CD4-positive, CD25-positive, alpha-beta regulatory T cell (primary cell): ENCODE measurements around the gene IL36G. TPM values are rescaled to one million over a fixed set of nuclear protein-coding genes. Genes with fewer than 3 reads are reported as not detected.
A peak's percentile ranks its signal among the peaks of the same experiment; 100 is the strongest.
"Not testable (repeated sequence)": the region's sequence is repeated elsewhere in the genome, so short reads cannot be mapped to it uniquely, and the experiment has no call there.

Source experiments
- ATAC-seq, 2 donors: fragments of 150-1000 bp; cut with Tn5 transposase; one replicate each; pipeline ENCODE4 v1.10.0; 2021; ENCODE audit warnings: low read depth in 2 of 2, moderate number of reproducible peaks in 2 of 2, moderate library complexity in 1 of 2
- DNase-seq, 3 donors: peaks; one replicate each; pipeline versions ENCODE4 v3.0.0 to v3.0.0-alpha.2; 2012 to 2022; ENCODE audit warnings: mixed read lengths in 1 of 3
- H3K27ac ChIP-seq: one replicate; pipeline ENCODE4 v1.7.0; 2013; ENCODE audit warnings: mild to moderate bottlenecking, low read length; ENCODE audit not compliant: insufficient read depth, poor library complexity, severe bottlenecking
- H3K27me3 ChIP-seq: one replicate; pipeline ENCODE4 v1.7.0; 2013; ENCODE audit warnings: low read length; ENCODE audit not compliant: control insufficient read depth, insufficient read depth
- H3K36me3 ChIP-seq: one replicate; pipeline ENCODE4 v1.7.0; 2013; ENCODE audit warnings: mild to moderate bottlenecking, low read length, moderate library complexity; ENCODE audit not compliant: control insufficient read depth, insufficient read depth
- H3K4me1 ChIP-seq: 2 replicates; pipeline ENCODE4 v1.7.0; 2013; ENCODE audit warnings: mild to moderate bottlenecking, low read length; ENCODE audit not compliant: insufficient read depth, control insufficient read depth, poor library complexity, severe bottlenecking
- H3K4me3 ChIP-seq: one replicate; pipeline ENCODE4 v1.7.0; 2013; ENCODE audit warnings: low read depth, mild to moderate bottlenecking, low read length, moderate library complexity
- H3K9me3 ChIP-seq, 2 experiments: 1 replicate in 1 of 2; 2 replicates in 1 of 2; pipeline ENCODE4 v1.7.0; 2013; ENCODE audit warnings: low read length in 2 of 2, mild to moderate bottlenecking in 1 of 2, moderate library complexity in 1 of 2; ENCODE audit not compliant: control insufficient read depth in 2 of 2
- H3K27ac Mint-ChIP-seq, 3 donors: one replicate each; pipeline ENCODE4 v1.8.0; 2020 to 2022; ENCODE audit warnings: mild to moderate bottlenecking in 3 of 3, mixed read lengths in 3 of 3, moderate library complexity in 2 of 3
- H3K27me3 Mint-ChIP-seq: one replicate; pipeline ENCODE4 v1.8.0; 2022; ENCODE audit warnings: mild to moderate bottlenecking, mixed read lengths
- H3K36me3 Mint-ChIP-seq: one replicate; pipeline ENCODE4 v1.8.0; 2020; ENCODE audit warnings: mixed read lengths
- H3K4me1 Mint-ChIP-seq, 4 donors: one replicate each; pipeline ENCODE4 v1.8.0; 2020 to 2022; ENCODE audit warnings: mixed read lengths in 4 of 4, mild to moderate bottlenecking in 1 of 4
- H3K4me3 Mint-ChIP-seq, 4 donors: one replicate each; pipeline ENCODE4 v1.8.0; 2020 to 2022; ENCODE audit warnings: mild to moderate bottlenecking in 4 of 4, mixed read lengths in 4 of 4, moderate library complexity in 3 of 4
- H3K9me3 Mint-ChIP-seq, 7 donors: one replicate each; pipeline ENCODE4 v1.8.0; 2020 to 2022; ENCODE audit warnings: mixed read lengths in 7 of 7, mild to moderate bottlenecking in 3 of 7, moderate library complexity in 2 of 7
- polyA plus RNA-seq, 4 donors: library from polyadenylated mRNA; unstranded; fragments of 300-500 nt; fragmentation: Illumina TruSeq; gene quantifications; one replicate each; pipeline ENCODE4 v1.2.3, GENCODE V29; 2021
- total RNA-seq: library from RNA; stranded (reverse); gene quantifications from one replicate; pipeline ENCODE4 v1.2.3, GENCODE V29; 2022

IL36G gene
- total RNA-seq = not detected
- polyA plus RNA-seq = not detected

DNA sequence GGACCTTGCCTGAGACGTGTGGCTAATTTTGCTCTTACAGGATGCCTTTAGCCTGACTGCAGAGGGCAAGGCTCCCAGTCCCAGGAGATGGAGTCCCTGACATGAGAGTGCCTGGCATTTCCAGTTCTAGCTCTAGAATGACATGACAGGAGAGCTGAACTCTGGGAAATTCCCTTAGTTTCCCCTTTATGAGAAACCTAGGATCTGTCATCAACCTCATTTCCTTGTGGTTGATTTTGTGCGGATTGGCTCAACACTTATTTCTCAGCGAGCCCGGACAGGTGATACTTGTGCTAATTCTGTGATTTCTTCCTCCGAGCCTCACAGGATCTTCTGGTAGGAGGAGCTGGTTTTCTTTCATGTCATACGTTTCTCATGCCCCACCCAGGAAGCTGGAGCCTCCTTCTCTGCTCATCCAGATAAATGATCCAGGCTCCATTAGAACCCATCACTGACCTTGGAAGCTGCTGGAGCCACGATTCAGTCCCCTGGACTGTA is at the start of gene IL36G:
TSS of gene IL36G (plus strand) at position 448 of the 498 bp plus-strand sequence. CDS start 633 bp downstream, outside the sequence.
- H3K4me1 ChIP-seq = peaks cover 4% of the 10 kb centered on the region
- no peaks in the 10 kb centered on the region for H3K9me3 Mint-ChIP-seq
- peak within 1 kb of the TSS in 1 of 3 donors; percentile 28 for H3K27ac Mint-ChIP-seq
- no peak within 1 kb of the TSS for H3K4me3 ChIP-seq
- H3K36me3 ChIP-seq = no peaks in the 10 kb centered on the region
- peaks cover 3% of the 10 kb centered on the region for H3K27me3 Mint-ChIP-seq
- DNase-seq = no peak
- H3K4me1 Mint-ChIP-seq = peaks cover 4 to 30% (median 12%) of the 10 kb centered on the region in 4 donors
- no peak within 1 kb of the TSS for H3K4me3 Mint-ChIP-seq
- no peak within 1 kb of the TSS for H3K27ac ChIP-seq
- H3K36me3 Mint-ChIP-seq = no peaks in the 10 kb centered on the region
- ATAC-seq = no peak
- H3K27me3 ChIP-seq = peaks cover 2% of the 10 kb centered on the region
- no peaks in the 10 kb centered on the region for H3K9me3 ChIP-seq

DNA sequence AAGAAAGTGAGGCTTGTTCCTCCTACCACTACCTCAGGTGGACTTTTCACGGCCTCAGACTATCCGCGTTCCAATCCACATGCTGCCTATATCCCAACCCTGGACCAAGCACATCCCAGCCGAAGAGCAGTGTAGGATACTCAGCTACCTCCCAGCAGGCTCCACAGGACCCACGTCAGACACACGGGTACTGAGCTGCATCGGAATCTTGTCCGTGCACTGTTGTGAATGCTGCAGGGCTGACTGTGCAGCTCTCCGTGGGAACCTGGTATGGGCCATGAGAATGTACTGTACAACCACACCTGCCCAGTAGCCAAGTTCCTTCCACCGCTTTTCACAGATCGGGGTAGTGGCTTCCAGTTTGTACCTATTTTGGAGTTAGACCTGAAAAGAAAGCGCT is 44.5 kb upstream of the IL36G start:
- no peaks in the 10 kb centered on the region for H3K36me3 Mint-ChIP-seq
- H3K36me3 ChIP-seq = no peaks in the 10 kb centered on the region
- ATAC-seq (no peak), DNase-seq (no peak)
- H3K27me3 ChIP-seq = peaks cover 7% of the 10 kb centered on the region
- no peak overlapping the region for H3K4me3 Mint-ChIP-seq
- H3K9me3 ChIP-seq = no peaks in the 10 kb centered on the region
- no peak overlapping the region for H3K27ac ChIP-seq
- H3K27me3 Mint-ChIP-seq = peaks cover 14% of the 10 kb centered on the region
- no peaks in the 10 kb centered on the region for H3K4me1 Mint-ChIP-seq
- H3K4me1 ChIP-seq = no peaks in the 10 kb centered on the region
- no peak overlapping the region for H3K27ac Mint-ChIP-seq
- no peak overlapping the region for H3K4me3 ChIP-seq
- H3K9me3 Mint-ChIP-seq = peaks cover 0 to 4% (median 0%) of the 10 kb centered on the region in 7 donors

DNA sequence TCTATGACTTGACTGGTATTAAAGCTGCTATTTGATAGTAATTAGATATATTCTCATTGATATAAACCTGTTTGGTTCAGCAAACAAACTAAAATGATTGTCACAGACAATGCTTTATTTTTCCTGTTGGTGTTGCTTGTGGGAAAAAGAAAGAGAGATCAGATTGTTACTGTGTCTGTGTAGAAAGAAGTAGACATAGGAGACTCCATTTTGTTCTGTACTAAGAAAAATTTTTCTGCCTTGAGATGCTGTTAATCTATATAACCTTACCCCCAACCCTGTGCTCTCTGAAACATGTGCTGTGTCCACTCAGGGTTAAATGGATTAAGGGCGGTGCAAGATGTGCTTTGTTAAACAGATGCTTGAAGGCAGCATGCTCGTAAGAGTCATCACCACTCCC is 43.7 kb upstream of the IL36G start:
- ATAC-seq, H3K36me3 Mint-ChIP-seq, H3K4me3 Mint-ChIP-seq, H3K9me3 ChIP-seq, H3K9me3 Mint-ChIP-seq, DNase-seq, H3K36me3 ChIP-seq, H3K27ac Mint-ChIP-seq, H3K27me3 ChIP-seq, H3K27ac ChIP-seq, H3K4me3 ChIP-seq, H3K4me1 Mint-ChIP-seq, H3K4me1 ChIP-seq: not testable (repeated sequence)
- peaks cover 14% of the 10 kb centered on the region for H3K27me3 Mint-ChIP-seq

DNA sequence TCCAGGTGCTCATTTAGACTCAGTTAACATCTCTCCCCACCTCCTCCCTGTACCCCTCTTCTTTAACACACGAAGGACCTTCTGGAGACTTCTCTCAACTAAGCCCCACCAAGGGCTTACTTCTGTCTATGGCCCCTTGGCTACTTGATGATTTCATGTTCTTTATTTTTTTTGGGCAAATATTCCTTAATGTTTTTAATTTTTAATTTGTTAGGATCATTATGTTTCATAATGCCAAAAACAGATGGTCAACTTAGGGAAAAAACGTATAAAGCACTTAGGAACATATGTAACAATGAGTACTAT is 40.9 kb upstream of the IL36G start:
- no peak overlapping the region for H3K27ac Mint-ChIP-seq

DNA sequence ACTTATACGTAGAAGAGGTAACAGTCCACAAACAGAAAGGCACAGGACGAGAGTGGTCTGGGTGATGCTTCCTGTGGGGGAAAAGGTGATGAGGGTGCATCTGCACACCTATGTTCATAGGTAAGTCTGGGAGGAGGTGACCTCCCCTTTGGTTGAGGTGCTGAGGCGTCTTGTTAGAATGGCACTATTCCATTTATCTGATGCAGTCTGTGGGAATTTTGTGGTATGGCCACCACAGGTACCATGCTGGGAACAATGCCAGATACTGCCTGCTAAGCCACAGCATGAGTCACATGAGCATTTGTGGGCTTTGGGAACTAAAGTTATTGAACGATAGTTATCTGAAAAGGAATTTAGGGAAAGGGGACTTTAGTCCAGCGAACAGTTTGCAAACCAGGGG is 38.9 kb upstream of the IL36G start:
- no peak overlapping the region for H3K4me3 ChIP-seq
- peaks cover 0 to 4% (median 0%) of the 10 kb centered on the region in 7 donors for H3K9me3 Mint-ChIP-seq
- DNase-seq = no peak
- H3K36me3 Mint-ChIP-seq = no peaks in the 10 kb centered on the region
- no peak overlapping the region for H3K27ac ChIP-seq
- peaks cover 7% of the 10 kb centered on the region for H3K27me3 ChIP-seq
- no peak overlapping the region for H3K27ac Mint-ChIP-seq
- no peaks in the 10 kb centered on the region for H3K4me1 ChIP-seq
- peaks cover 10% of the 10 kb centered on the region for H3K27me3 Mint-ChIP-seq
- H3K4me1 Mint-ChIP-seq = no peaks in the 10 kb centered on the region
- no peak overlapping the region for H3K4me3 Mint-ChIP-seq
- ATAC-seq = no peak
- H3K9me3 ChIP-seq = no peaks in the 10 kb centered on the region
- H3K36me3 ChIP-seq = no peaks in the 10 kb centered on the region

More for the DNA sequence above, 40.9 kb upstream of the IL36G start:
- Histone ChIP-seq H3K27me3 (peaks cover 7% of the 10 kb centered on the region), H3K9me3 (no peaks in the 10 kb centered on the region), H3K4me1 (no peaks in the 10 kb centered on the region), H3K4me3 (no peak overlapping the region), H3K36me3 (no peaks in the 10 kb centered on the region), H3K27ac (no peak overlapping the region)
- no peak overlapping the region for H3K4me3 Mint-ChIP-seq
- ATAC-seq (no peak), DNase-seq (no peak)
- H3K4me1 Mint-ChIP-seq = no peaks in the 10 kb centered on the region
- peaks cover 10% of the 10 kb centered on the region for H3K27me3 Mint-ChIP-seq
- peaks cover 0 to 4% (median 0%) of the 10 kb centered on the region in 7 donors for H3K9me3 Mint-ChIP-seq
- H3K36me3 Mint-ChIP-seq = no peaks in the 10 kb centered on the region

DNA sequence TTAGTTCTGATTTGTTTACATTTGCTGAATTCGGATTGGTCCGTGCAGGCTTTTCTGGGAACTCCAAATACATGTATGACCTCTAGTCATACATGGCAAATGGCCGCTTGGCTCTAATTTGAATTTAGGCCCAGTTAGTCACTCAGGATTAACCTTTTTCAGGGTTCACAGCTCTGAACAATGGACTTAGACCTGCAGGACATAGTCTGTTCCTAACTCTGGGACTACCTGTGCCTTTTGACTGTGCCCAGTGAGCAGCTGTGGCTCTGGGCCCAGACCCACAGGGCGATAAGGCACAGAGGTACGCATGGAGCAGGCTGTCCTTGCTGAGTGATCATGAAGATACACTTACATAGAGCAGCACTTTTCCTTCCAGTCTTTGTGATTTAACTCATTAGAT is 38.4 kb upstream of the IL36G start:
- H3K27me3 Mint-ChIP-seq = peaks cover 11% of the 10 kb centered on the region
- no peak overlapping the region for H3K27ac Mint-ChIP-seq

DNA sequence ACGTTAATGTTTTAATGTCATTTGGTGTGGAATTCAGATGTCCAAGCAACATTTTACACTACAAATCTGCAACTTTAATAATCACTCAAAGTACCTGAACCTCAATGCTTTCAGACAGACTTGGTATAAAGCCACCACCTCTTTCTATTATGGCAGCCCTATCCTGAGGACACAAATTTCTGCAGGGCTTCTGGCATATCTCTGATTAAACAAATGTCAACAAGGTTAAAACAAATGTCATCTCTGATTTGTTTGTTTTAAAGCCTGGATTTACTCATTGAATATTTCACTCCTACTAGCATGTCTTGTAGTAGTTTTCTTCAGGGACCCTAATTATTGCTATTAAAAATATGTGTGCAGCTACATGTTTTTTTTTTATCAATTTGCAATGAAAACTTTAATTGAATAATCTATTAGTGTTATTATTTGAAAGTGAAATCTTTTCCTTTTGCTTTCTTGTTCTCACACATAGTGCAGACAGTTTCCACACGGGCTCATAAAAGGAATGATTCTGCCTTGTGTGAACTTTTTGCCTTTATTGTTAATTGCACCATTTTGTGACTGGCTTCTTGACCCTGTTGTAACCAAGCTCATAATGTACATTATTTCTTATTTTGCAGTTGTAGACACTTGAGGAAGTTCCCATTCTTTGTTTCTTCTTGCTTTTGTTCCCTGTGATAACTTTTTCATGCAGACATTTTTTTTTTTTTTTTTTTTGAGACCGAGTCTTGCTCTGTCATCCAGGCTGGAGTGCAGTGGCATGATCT is 36.8 kb upstream of the IL36G start:
- no peaks in the 10 kb centered on the region for H3K4me1 ChIP-seq
- H3K27me3 ChIP-seq = peaks cover 7% of the 10 kb centered on the region
- H3K4me3 Mint-ChIP-seq = no peak overlapping the region
- no peaks in the 10 kb centered on the region for H3K36me3 ChIP-seq
- DNase-seq (no peak), ATAC-seq (no peak)
- H3K9me3 ChIP-seq = peaks cover 5 to 6% of the 10 kb centered on the region in 2 experiments
- no peaks in the 10 kb centered on the region for H3K36me3 Mint-ChIP-seq
- H3K27ac Mint-ChIP-seq = no peak overlapping the region
- no peak overlapping the region for H3K27ac ChIP-seq
- peaks cover 0 to 3% (median 0%) of the 10 kb centered on the region in 7 donors for H3K9me3 Mint-ChIP-seq
- H3K27me3 Mint-ChIP-seq = peaks cover 14% of the 10 kb centered on the region
- no peak overlapping the region for H3K4me3 ChIP-seq
- no peaks in the 10 kb centered on the region for H3K4me1 Mint-ChIP-seq

More for the DNA sequence above, 38.4 kb upstream of the IL36G start:
- Histone ChIP-seq H3K36me3 (no peaks in the 10 kb centered on the region), H3K4me1 (no peaks in the 10 kb centered on the region), H3K27me3 (peaks cover 7% of the 10 kb centered on the region), H3K27ac (no peak overlapping the region), H3K4me3 (no peak overlapping the region), H3K9me3 (no peaks in the 10 kb centered on the region)
- Mint-ChIP-seq H3K4me3 (no peak overlapping the region), H3K36me3 (no peaks in the 10 kb centered on the region), H3K9me3 (peaks cover 0 to 4% (median 0%) of the 10 kb centered on the region in 7 donors), H3K4me1 (no peaks in the 10 kb centered on the region)
- DNase-seq (no peak), ATAC-seq (no peak)
